ENCODE data around the gene DSN1. TPM values are rescaled to one million over a fixed set of nuclear protein-coding genes. Genes with fewer than 3 reads are reported as not detected.

DSN1 gene, protein sequence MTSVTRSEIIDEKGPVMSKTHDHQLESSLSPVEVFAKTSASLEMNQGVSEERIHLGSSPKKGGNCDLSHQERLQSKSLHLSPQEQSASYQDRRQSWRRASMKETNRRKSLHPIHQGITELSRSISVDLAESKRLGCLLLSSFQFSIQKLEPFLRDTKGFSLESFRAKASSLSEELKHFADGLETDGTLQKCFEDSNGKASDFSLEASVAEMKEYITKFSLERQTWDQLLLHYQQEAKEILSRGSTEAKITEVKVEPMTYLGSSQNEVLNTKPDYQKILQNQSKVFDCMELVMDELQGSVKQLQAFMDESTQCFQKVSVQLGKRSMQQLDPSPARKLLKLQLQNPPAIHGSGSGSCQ
- 6.7 and 7.6 TPM in 2 replicates for total RNA-seq
- long read RNA-seq, transcript DSN1-207 (10 exons, 2,129 nt) = minor isoform, 9 of 89 reads
- long read RNA-seq, transcript DSN1-203 (11 exons, 2,233 nt) = major isoform, 54 of 89 reads
- long read RNA-seq, transcript DSN1-204 (11 exons, 2,441 nt) = minor isoform, 6 of 89 reads
- long read RNA-seq, partial matches to known transcripts = 1 of 89 reads
- long read RNA-seq, other reads (novel, unspliced or antisense) = 14 of 89 reads

DNA sequence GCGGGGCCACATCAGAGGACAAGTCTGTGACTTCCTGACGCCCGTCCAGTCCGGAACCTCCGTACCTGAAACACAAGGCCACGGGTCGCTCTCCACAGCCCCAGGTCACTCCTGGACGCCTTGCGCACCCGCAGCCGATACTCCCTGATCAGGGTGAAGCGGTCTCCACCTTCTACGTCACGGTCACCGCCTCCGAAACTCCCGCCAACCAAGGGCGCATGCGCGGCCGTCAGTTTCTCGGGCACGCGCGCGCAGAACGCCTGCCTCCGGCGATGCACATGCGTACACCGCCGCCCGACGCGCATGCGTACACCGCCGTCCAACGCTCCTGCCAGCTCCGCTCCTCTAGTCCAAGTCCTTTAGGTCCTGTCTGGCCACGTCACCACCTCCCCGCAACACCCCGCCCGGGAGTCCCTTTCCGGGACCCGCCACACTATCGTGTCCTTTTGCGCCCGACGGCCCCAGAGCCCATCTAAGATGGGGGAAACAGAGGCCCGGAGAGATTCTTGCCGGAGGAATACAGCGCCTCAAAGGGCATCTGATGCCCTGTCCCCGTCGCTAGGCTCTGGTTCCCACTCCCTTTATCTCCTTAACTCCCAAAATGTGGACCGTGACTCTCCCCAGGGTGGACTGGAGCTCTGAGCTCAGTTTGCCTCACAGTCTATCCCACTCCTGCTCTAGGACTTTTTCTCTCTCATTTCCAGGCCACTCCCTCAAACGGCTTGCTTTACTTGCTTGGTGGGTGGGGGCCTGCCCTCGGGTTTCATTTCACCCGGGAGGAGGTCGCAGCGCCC is at the start of gene DSN1:
TSS of gene DSN1 (minus strand) at position 167 of the 794 bp plus-strand sequence. CDS start 2,305 bp downstream, outside the sequence.
- Mint-ChIP-seq H3K27me3 (ENCODE audit: unreplicated experiment) (no peaks in the 10 kb centered on the region), H3K36me3 (ENCODE audit: unreplicated experiment) (peaks cover under 1% of the 10 kb centered on the region), H3K4me3 (ENCODE audit: unreplicated experiment) (peak within 1 kb of the TSS; percentile 94), H3K27ac (ENCODE audit: unreplicated experiment) (peak within 1 kb of the TSS; percentile 100), H3K4me1 (ENCODE audit: unreplicated experiment) (peaks cover 16% of the 10 kb centered on the region), H3K9me3 (ENCODE audit: unreplicated experiment) (no peaks in the 10 kb centered on the region)
- peak; percentile 100 for DNase-seq (ENCODE audit: extremely low spot score, unreplicated experiment)
- no peak for TF ChIP-seq CTCF (IDR thresholded peaks at IDR 0.05)

- H3K9me3 Mint-ChIP-seq (ENCODE audit: unreplicated experiment) = no peaks in the 10 kb centered on the region
- H3K27ac Mint-ChIP-seq (ENCODE audit: unreplicated experiment) = peak overlapping the region; percentile 48
- no peak for DNase-seq (ENCODE audit: extremely low spot score, unreplicated experiment)
- H3K4me1 Mint-ChIP-seq (ENCODE audit: unreplicated experiment) = peaks cover 37% of the 10 kb centered on the region
- no peak overlapping the region for H3K4me3 Mint-ChIP-seq (ENCODE audit: unreplicated experiment)
- H3K27me3 Mint-ChIP-seq (ENCODE audit: unreplicated experiment) = no peaks in the 10 kb centered on the region
- TF ChIP-seq CTCF (IDR thresholded peaks at IDR 0.05) = no peak
- peaks cover 26% of the 10 kb centered on the region for H3K36me3 Mint-ChIP-seq (ENCODE audit: unreplicated experiment)
These were observed 49.6 kb upstream of the DSN1 start for GRCh38 chr20:36823121-36823520.

DNA sequence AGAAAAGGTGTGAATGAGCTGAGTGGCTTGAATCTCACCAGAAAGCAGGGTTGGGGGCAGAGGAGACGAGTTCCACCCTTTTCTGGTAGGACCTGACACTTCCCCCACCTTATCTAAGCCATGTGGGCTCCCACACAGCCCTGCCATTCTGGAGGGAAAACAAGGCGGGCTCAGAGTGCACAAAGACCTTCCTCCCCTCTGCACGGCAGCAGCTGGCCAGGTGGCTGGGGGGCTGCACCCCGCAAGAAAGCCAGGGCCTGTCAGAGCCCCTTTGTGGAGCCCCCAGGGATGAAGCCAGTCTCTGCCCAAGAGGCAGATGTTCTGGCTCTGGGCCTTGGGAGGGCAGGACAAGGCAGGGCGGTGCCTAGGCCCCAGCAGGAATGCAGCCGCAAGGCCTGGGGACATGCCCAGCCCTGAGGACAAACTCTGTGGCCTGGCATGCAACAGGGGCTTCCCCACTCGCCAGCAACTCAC is 48.4 kb upstream of the DSN1 start:
- no peaks in the 10 kb centered on the region for H3K9me3 Mint-ChIP-seq (ENCODE audit: unreplicated experiment)
- H3K27ac Mint-ChIP-seq (ENCODE audit: unreplicated experiment) = peak overlapping the region; percentile 80
- H3K4me1 Mint-ChIP-seq (ENCODE audit: unreplicated experiment) = peaks cover 37% of the 10 kb centered on the region
- no peaks in the 10 kb centered on the region for H3K27me3 Mint-ChIP-seq (ENCODE audit: unreplicated experiment)
- no peak for TF ChIP-seq CTCF (IDR thresholded peaks at IDR 0.05)
- no peak for DNase-seq (ENCODE audit: extremely low spot score, unreplicated experiment)
- no peak overlapping the region for H3K4me3 Mint-ChIP-seq (ENCODE audit: unreplicated experiment)
- H3K36me3 Mint-ChIP-seq (ENCODE audit: unreplicated experiment) = peaks cover 25% of the 10 kb centered on the region

GRCh38 chr20:36820928-36821327 is 47.4 kb upstream of the DSN1 start:
- Mint-ChIP-seq H3K4me3 (ENCODE audit: unreplicated experiment) (no peak overlapping the region), H3K4me1 (ENCODE audit: unreplicated experiment) (peaks cover 37% of the 10 kb centered on the region), H3K27ac (ENCODE audit: unreplicated experiment) (peak overlapping the region; percentile 77), H3K36me3 (ENCODE audit: unreplicated experiment) (peaks cover 28% of the 10 kb centered on the region), H3K27me3 (ENCODE audit: unreplicated experiment) (no peaks in the 10 kb centered on the region), H3K9me3 (ENCODE audit: unreplicated experiment) (no peaks in the 10 kb centered on the region)
- TF ChIP-seq CTCF (IDR thresholded peaks at IDR 0.05) = no peak
- DNase-seq (ENCODE audit: extremely low spot score, unreplicated experiment) = no peak
